Fibroblast of lung (primary cell): Measurements from ENCODE around the gene FZD2.
"Not testable (repeated sequence)": the region's sequence is repeated elsewhere in the genome, so short reads cannot be mapped to it uniquely, and the experiment has no call there.

Experiments used
- CTCF ChIP-seq, 2 donors: IDR thresholded peaks in 1 of 2; conservative IDR thresholded peaks in 1 of 2; 1 replicate in 1 of 2; 2 replicates in 1 of 2; pipeline ENCODE4 v1.5.1; 2011 to 2012; ENCODE audit warnings: low read length in 2 of 2, control low read depth in 1 of 2, inconsistent platforms in 1 of 2, low read depth in 1 of 2, mild to moderate bottlenecking in 1 of 2
- EZH2 ChIP-seq: IDR thresholded peaks from 2 replicates; pipeline ENCODE4 v1.5.1; 2012; ENCODE audit warnings: low read length, control low read depth, mild to moderate bottlenecking; ENCODE audit errors: missing control alignments

- not testable (repeated sequence) for TF ChIP-seq EZH2; CTCF (conservative IDR thresholded peaks at IDR 0.05 in 1 of 2, IDR thresholded peaks at IDR 0.05 in 1 of 2; ENCODE audit: low read depth in 1 of 2, low read length in 2 of 2)
These were observed 45.8 kb upstream of the FZD2 start for GRCh38 chr17:44511241-44512134.
